Natural killer cell (primary cell): Measurements from ENCODE around the gene FAF1. TPM values are rescaled to one million over a fixed set of nuclear protein-coding genes. Genes with fewer than 3 reads are reported as not detected.
"Not testable (repeated sequence)": the region's sequence is repeated elsewhere in the genome, so short reads cannot be mapped to it uniquely, and the experiment has no call there.

Source experiments
- ATAC-seq, 3 donors: fragments of 150-1000 bp in 2 of 3; fragments of 200-7000 bp in 1 of 3; cut with Tn5 transposase; 1 replicate in 1 of 3; 2 replicates in 2 of 3; pipeline ENCODE4 v1.10.0; 2021; ENCODE audit warnings: mild to moderate bottlenecking in 2 of 3, moderate library complexity in 2 of 3
- DNase-seq, 2 donors: peaks; one replicate each; pipeline versions ENCODE4 v3.0.0 to v3.0.0-alpha.2; 2013 to 2021; ENCODE audit warnings: mixed read lengths in 1 of 2
- H3K27ac ChIP-seq: one replicate; pipeline ENCODE4 v1.5.1; 2013; ENCODE audit warnings: mild to moderate bottlenecking, low read length
- H3K27me3 ChIP-seq: one replicate; pipeline ENCODE4 v1.6.1; 2013; ENCODE audit warnings: low read length; ENCODE audit not compliant: control insufficient read depth, insufficient read depth
- H3K36me3 ChIP-seq: one replicate; pipeline ENCODE4 v1.6.1; 2013; ENCODE audit warnings: low read length; ENCODE audit not compliant: control insufficient read depth, insufficient read depth
- H3K4me1 ChIP-seq: one replicate; pipeline ENCODE4 v1.6.1; 2013; ENCODE audit warnings: low read length; ENCODE audit not compliant: control insufficient read depth, insufficient read depth
- H3K4me3 ChIP-seq: one replicate; pipeline ENCODE4 v1.5.1; 2013; ENCODE audit warnings: low read length
- H3K9me3 ChIP-seq: one replicate; pipeline ENCODE4 v1.6.1; 2013; ENCODE audit warnings: low read length; ENCODE audit not compliant: control insufficient read depth, insufficient read depth
- H3K27ac Mint-ChIP-seq, 2 donors: one replicate each; pipeline ENCODE4 v1.8.0; 2022; ENCODE audit warnings: mild to moderate bottlenecking in 2 of 2, mixed read lengths in 2 of 2, moderate library complexity in 1 of 2
- H3K27me3 Mint-ChIP-seq, 2 donors: one replicate each; pipeline ENCODE4 v1.8.0; 2022; ENCODE audit warnings: low read depth in 2 of 2, mixed read lengths in 2 of 2
- H3K36me3 Mint-ChIP-seq: one replicate; pipeline ENCODE4 v1.8.0; 2022; ENCODE audit warnings: mixed read lengths
- H3K4me1 Mint-ChIP-seq, 2 donors: one replicate each; pipeline ENCODE4 v1.8.0; 2022; ENCODE audit warnings: mixed read lengths in 2 of 2
- H3K4me3 Mint-ChIP-seq: one replicate; pipeline ENCODE4 v1.8.0; 2022; ENCODE audit warnings: mild to moderate bottlenecking, moderate library complexity, mixed read lengths
- H3K9me3 Mint-ChIP-seq, 2 donors: one replicate each; pipeline ENCODE4 v1.8.0; 2022; ENCODE audit warnings: mixed read lengths in 2 of 2
- CTCF ChIP-seq: fragments of 200-600 bp; IDR thresholded peaks from one replicate; pipeline ENCODE4 v1.8.0; 2022; ENCODE audit warnings: antibody characterized with exemption
- WGBS: methylation state at CpG from one replicate; pipeline ENCODE4 v1.1.7; 2013; ENCODE audit warnings: missing lambda C conversion rate; ENCODE audit not compliant: insufficient coverage; 5-methylcytosine and 5-hydroxymethylcytosine counted together
- intact Hi-C: fragments of 100-400 bp; cut with micrococcal nuclease; formaldehyde crosslinking; loops from one replicate; pipeline ENCODE4 v1.14.2; 2022
- total RNA-seq, 4 donors: library from RNA; stranded (reverse); fragments of 120-200 nt in 1 of 4; gene quantifications; one replicate each; pipeline versions ENCODE4 v1.2.3 to v1.2.4, GENCODE V29; 2013 to 2022

The FAF1 gene
- total RNA-seq, 3 donors from 2014 or later (not counting 1 experiment from before 2014, with no cell fraction given): 56.8 to 59.7 (median 57.2) TPM

- intact Hi-C loops: no loop called here
- Mint-ChIP-seq H3K4me1 (no peaks in the 10 kb centered on the region), H3K27ac (no peak overlapping the region), H3K36me3 (no peaks in the 10 kb centered on the region), H3K4me3 (no peak overlapping the region), H3K27me3 (no peaks in the 10 kb centered on the region), H3K9me3 (no peaks in the 10 kb centered on the region)
- Histone ChIP-seq H3K4me3 (no peak overlapping the region), H3K27ac (no peak overlapping the region), H3K27me3 (no peaks in the 10 kb centered on the region), H3K4me1 (no peaks in the 10 kb centered on the region), H3K9me3 (no peaks in the 10 kb centered on the region), H3K36me3 (no peaks in the 10 kb centered on the region)
- ATAC-seq: no peak
- no peak for TF ChIP-seq CTCF
- no peak for DNase-seq
- WGBS: 67% methylated on average over 1 of the region's 2 CpGs
These were observed 40.6 kb upstream of the FAF1 start for GRCh38 chr1:51000651-51001050.

DNA sequence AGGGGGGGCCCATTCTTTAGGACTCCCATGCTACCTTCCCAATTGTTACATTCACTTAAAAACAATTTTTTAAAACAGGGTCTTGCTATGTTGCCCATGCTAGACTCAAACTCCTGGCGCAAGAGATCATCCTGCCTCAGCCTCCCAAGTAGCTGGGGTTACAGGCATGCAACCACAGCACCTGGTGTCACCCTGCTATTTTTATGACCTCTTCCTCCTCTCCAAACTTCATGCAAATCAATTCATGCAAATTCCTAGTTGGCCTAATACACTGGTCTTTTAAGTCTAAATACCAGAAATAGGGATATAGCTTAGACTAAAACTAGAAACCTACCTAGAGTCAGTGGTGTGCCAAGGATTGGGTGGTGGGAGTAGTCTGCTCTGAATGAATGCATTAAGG lies 40.1 kb upstream of the FAF1 start:
- intact Hi-C loops: no loop called here
- H3K36me3 Mint-ChIP-seq: no peaks in the 10 kb centered on the region
- H3K27ac ChIP-seq: no peak overlapping the region
- no peak overlapping the region for H3K27ac Mint-ChIP-seq
- no peak overlapping the region for H3K4me3 ChIP-seq
- no peaks in the 10 kb centered on the region for H3K4me1 ChIP-seq
- no peaks in the 10 kb centered on the region for H3K27me3 Mint-ChIP-seq
- H3K4me3 Mint-ChIP-seq: no peak overlapping the region
- no peak for TF ChIP-seq CTCF
- no peaks in the 10 kb centered on the region for H3K9me3 Mint-ChIP-seq
- WGBS: 72% methylated on average over 1 of the region's 1 CpG
- ATAC-seq (no peak), DNase-seq (no peak)
- H3K27me3 ChIP-seq: no peaks in the 10 kb centered on the region
- no peaks in the 10 kb centered on the region for H3K4me1 Mint-ChIP-seq
- no peaks in the 10 kb centered on the region for H3K9me3 ChIP-seq
- H3K36me3 ChIP-seq: no peaks in the 10 kb centered on the region

DNA sequence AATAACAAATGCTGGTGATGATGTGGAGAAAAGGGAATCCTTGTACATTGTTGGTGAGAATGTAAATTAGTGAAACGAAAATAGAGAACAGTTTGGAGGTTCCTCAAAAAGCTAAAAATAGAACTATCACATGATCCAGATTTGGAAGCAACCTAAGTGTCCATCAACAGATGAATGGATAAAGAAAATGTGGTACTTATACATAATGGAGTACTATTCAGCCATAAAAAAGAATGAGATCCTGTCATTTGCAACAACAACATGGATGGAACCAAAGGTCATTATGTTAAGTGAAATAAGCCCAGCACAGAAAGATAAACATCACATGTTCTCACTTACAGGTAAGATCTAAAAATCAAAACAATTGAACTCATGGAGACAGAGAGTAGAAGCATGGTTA lies 39.3 kb upstream of the FAF1 start:
- H3K27ac ChIP-seq, H3K27ac Mint-ChIP-seq, H3K9me3 ChIP-seq, H3K4me1 ChIP-seq, DNase-seq, H3K27me3 ChIP-seq, H3K9me3 Mint-ChIP-seq, H3K4me1 Mint-ChIP-seq, H3K36me3 ChIP-seq, H3K36me3 Mint-ChIP-seq, H3K4me3 Mint-ChIP-seq, H3K27me3 Mint-ChIP-seq, ATAC-seq, H3K4me3 ChIP-seq, intact Hi-C loops: not testable (repeated sequence)
- 30% methylated on average over 1 of the region's 1 CpG for WGBS

GRCh38 chr1:50996083-50996482 lies 36.0 kb upstream of the FAF1 start:
- TF ChIP-seq CTCF: no peak
- Histone ChIP-seq H3K4me3 (no peak overlapping the region), H3K27ac (no peak overlapping the region), H3K9me3 (no peaks in the 10 kb centered on the region), H3K36me3 (no peaks in the 10 kb centered on the region), H3K4me1 (no peaks in the 10 kb centered on the region), H3K27me3 (no peaks in the 10 kb centered on the region)
- Mint-ChIP-seq H3K27ac (no peak overlapping the region), H3K27me3 (no peaks in the 10 kb centered on the region), H3K4me3 (no peak overlapping the region), H3K36me3 (no peaks in the 10 kb centered on the region), H3K4me1 (no peaks in the 10 kb centered on the region), H3K9me3 (no peaks in the 10 kb centered on the region)
- DNase-seq (no peak), ATAC-seq (no peak)
- WGBS: 89% methylated on average over 3 of the region's 3 CpGs
- intact Hi-C loops: no loop called here
